ENCODE results near the gene NMUR2.

NMUR2 gene

GRCh38 chr5:152353001-152353400, 52.1 kb downstream of the NMUR2 start:
- TF ChIP-seq, protein P1, sequence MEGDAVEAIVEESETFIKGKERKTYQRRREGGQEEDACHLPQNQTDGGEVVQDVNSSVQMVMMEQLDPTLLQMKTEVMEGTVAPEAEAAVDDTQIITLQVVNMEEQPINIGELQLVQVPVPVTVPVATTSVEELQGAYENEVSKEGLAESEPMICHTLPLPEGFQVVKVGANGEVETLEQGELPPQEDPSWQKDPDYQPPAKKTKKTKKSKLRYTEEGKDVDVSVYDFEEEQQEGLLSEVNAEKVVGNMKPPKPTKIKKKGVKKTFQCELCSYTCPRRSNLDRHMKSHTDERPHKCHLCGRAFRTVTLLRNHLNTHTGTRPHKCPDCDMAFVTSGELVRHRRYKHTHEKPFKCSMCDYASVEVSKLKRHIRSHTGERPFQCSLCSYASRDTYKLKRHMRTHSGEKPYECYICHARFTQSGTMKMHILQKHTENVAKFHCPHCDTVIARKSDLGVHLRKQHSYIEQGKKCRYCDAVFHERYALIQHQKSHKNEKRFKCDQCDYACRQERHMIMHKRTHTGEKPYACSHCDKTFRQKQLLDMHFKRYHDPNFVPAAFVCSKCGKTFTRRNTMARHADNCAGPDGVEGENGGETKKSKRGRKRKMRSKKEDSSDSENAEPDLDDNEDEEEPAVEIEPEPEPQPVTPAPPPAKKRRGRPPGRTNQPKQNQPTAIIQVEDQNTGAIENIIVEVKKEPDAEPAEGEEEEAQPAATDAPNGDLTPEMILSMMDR (IDR thresholded peaks at IDR 0.05; ENCODE audit: low read depth, low read length, missing control alignments): no peak
- in situ Hi-C loops (cut with HindIII; ENCODE audit: low sequenced_read_pairs): no loop called here
- DNase-seq (ENCODE audit: low read depth): no peak
- no peak overlapping the region for H3K4me3 ChIP-seq (ENCODE audit: low read depth, low read length)

GRCh38 chr5:152349683-152350526, 55.2 kb downstream of the NMUR2 start:
- TF ChIP-seq, protein P1 (IDR thresholded peaks at IDR 0.05; ENCODE audit: low read depth, low read length, missing control alignments): peak; percentile 92
- no peak overlapping the region for H3K4me3 ChIP-seq (ENCODE audit: low read depth, low read length)
- DNase-seq (ENCODE audit: low read depth): peak; percentile 8
- in situ Hi-C loops (cut with HindIII; ENCODE audit: low sequenced_read_pairs): no loop called here

All from astrocyte of the cerebellum (primary cell).